HepG2 (cell line): ENCODE results near the gene DDN. TPM values are rescaled to one million over a fixed set of nuclear protein-coding genes. Genes with fewer than 3 reads are reported as not detected.

Source experiments
- ATAC-seq: fragments of 200-7000 bp; cut with Tn5 transposase; 3 replicates; pipeline ENCODE4 v1.9.1; 2020; ENCODE audit warnings: mild to moderate bottlenecking, moderate library complexity
- BruUV-seq: library from RNA; stranded (reverse); fragments of 400-500 nt; replicated peaks from 2 replicates; lab custom pipeline; 2021; lab: Mats Ljungman, UMichigan
- CTCF ChIA-PET: fragments of 300-600 bp; formaldehyde crosslinking; extraction: SDS; loops from one replicate; lab custom pipeline; 2021; ENCODE audit warnings: low total read pairs, inconsistent platforms, low intra/inter-chr PET ratio; lab: Yijun Ruan, JAX
- POLR2A ChIA-PET: fragments of 350-600 bp; sonication (Branson Sonifier 250); formaldehyde crosslinking; loops from one replicate; lab custom pipeline; 2020; ENCODE audit warnings: antibody characterized with exemption, inconsistent platforms; lab: Yijun Ruan, JAX
- DNase-seq: peaks from one replicate; pipeline ENCODE4 v3.0.0-alpha.2; 2015; ENCODE audit warnings: low spot score
- FAIRE-seq: peaks from 3 replicates; lab custom pipeline; 2011; peaks lifted over from hg19 to GRCh38; lab: Jason Lieb, UNC
- H2AFZ ChIP-seq: one replicate; pipeline ENCODE4 v1.6.1; 2011; ENCODE audit warnings: low read length, inconsistent platforms
- H3K27ac ChIP-seq: fragments of 300-600 bp; 3 replicates; pipeline ENCODE4 v1.8.0; 2011; ENCODE audit warnings: mixed run types, mild to moderate bottlenecking, mixed read lengths, low read length, inconsistent platforms; ENCODE audit not compliant: insufficient read depth; ENCODE audit errors: extremely low read length
- H3K27me3 ChIP-seq, 2 experiments: fragments of 200-600 bp in 1 of 2; 2 replicates in 1 of 2; 3 replicates in 1 of 2; pipeline versions ENCODE4 v1.6.0 to v1.8.0; 2011; ENCODE audit warnings: low read length in 2 of 2, mild to moderate bottlenecking in 2 of 2, moderate library complexity in 2 of 2, inconsistent platforms in 1 of 2; ENCODE audit not compliant: insufficient read depth in 2 of 2, control insufficient read depth in 1 of 2
- H3K36me3 ChIP-seq, 2 experiments: fragments of 200-600 bp in 1 of 2; replicated peaks in 1 of 2; 2 replicates in 1 of 2; 3 replicates in 1 of 2; pipeline versions ENCODE4 v1.5.1 to v1.8.0; 2011; ENCODE audit warnings: low read length in 2 of 2, inconsistent platforms in 1 of 2; ENCODE audit not compliant: insufficient read depth in 2 of 2, control insufficient read depth in 1 of 2
- H3K4me1 ChIP-seq: 2 replicates; pipeline ENCODE4 v1.5.1; 2012; ENCODE audit warnings: low read length, inconsistent platforms; ENCODE audit not compliant: insufficient read depth
- H3K4me2 ChIP-seq: 2 replicates; pipeline ENCODE4 v1.6.0; 2011; ENCODE audit warnings: low read depth, low read length, inconsistent platforms
- H3K4me3 ChIP-seq, 3 experiments: fragments of 200-600 bp in 1 of 3; sonication (generic), shearing (Covaris generic) in 1 of 3; replicated peaks in 1 of 3; 2 replicates each; pipeline ENCODE4 v1.5.1; 2011 to 2016; ENCODE audit warnings: low read length in 3 of 3, inconsistent platforms in 2 of 3, low read depth in 2 of 3, mild to moderate bottlenecking in 2 of 3, control low read depth in 1 of 3, mixed read lengths in 1 of 3; ENCODE audit not compliant: insufficient read depth in 1 of 3
- H3K79me2 ChIP-seq: one replicate; pipeline ENCODE4 v1.6.1; 2011; ENCODE audit warnings: low read length, inconsistent platforms; ENCODE audit not compliant: insufficient read depth
- H3K9ac ChIP-seq: 2 replicates; pipeline ENCODE4 v1.6.0; 2011; ENCODE audit warnings: mild to moderate bottlenecking, low read depth, low read length, inconsistent platforms; ENCODE audit not compliant: insufficient read depth
- H3K9me3 ChIP-seq: 2 replicates; pipeline ENCODE4 v1.5.1; 2012; ENCODE audit warnings: mild to moderate bottlenecking, low read length
- H4K20me1 ChIP-seq: 2 replicates; pipeline ENCODE4 v1.6.0; 2011; ENCODE audit warnings: inconsistent platforms, mild to moderate bottlenecking, low read length, moderate library complexity; ENCODE audit not compliant: insufficient read depth
- CHD4 ChIP-seq: fragments of 200-600 bp; sonication (generic); IDR thresholded peaks from 2 replicates; pipeline ENCODE4 v1.7.0; 2017; ENCODE audit warnings: mild to moderate bottlenecking, low read length, borderline replicate concordance
- DNMT1 ChIP-seq: sonication (generic); formaldehyde crosslinking; IDR thresholded peaks from 2 replicates; pipeline ENCODE4 v1.5.1; 2020; ENCODE audit warnings: mild to moderate bottlenecking, missing genetic modification reagents
- MED1 ChIP-seq: sonication (generic); formaldehyde crosslinking; IDR thresholded peaks from 2 replicates; pipeline ENCODE4 v1.4.0; 2020; ENCODE audit warnings: missing genetic modification reagents
- PITX1 ChIP-seq: sonication (generic); formaldehyde crosslinking; IDR thresholded peaks from 2 replicates; pipeline ENCODE4 v1.5.1; 2020; ENCODE audit warnings: mild to moderate bottlenecking, missing genetic modification reagents
- RAD21 ChIP-seq: fragments of 450-650 bp; formaldehyde crosslinking; IDR thresholded peaks from 2 replicates; pipeline ENCODE4 v1.5.0; 2020; ENCODE audit warnings: mild to moderate bottlenecking
- SMC3 ChIP-seq: IDR thresholded peaks from 2 replicates; pipeline ENCODE4 v1.6.1; 2011; ENCODE audit warnings: low read length, improper control_type of control experiment
- ZNF687 ChIP-seq: sonication (generic); formaldehyde crosslinking; IDR thresholded peaks from 2 replicates; pipeline ENCODE4 v1.5.1; 2020; ENCODE audit warnings: mild to moderate bottlenecking, missing genetic modification reagents, moderate library complexity
- WGBS: methylation state at CpG from one replicate; pipeline ENCODE4 v1.1.6; 2017; ENCODE audit warnings: low lambda C conversion rate; 5-methylcytosine and 5-hydroxymethylcytosine counted together
- in situ Hi-C: cut with HindIII; loops from 2 replicates; pipeline ENCODE4 v1.10.0; 2017; ENCODE audit warnings: low pct_unique_long_range_greater_than_20kb; ENCODE audit not compliant: extremely low pct_ligation_motif_present
- intact Hi-C: fragments of 100-400 bp; cut with micrococcal nuclease; formaldehyde crosslinking; loops from one replicate; pipeline ENCODE4 v1.10.0; 2022; ENCODE audit not compliant: unreplicated experiment
- polyA plus RNA-seq, 8 experiments: library from polyadenylated mRNA; depleted of rRNA in 3 of 8; stranded (reverse) in 7 of 8; unstranded in 1 of 8; fragments of >200 nt; fragmentation: Illumina TruSeq in 4 of 8; extraction: Trizol in 4 of 8; gene quantifications; 2 replicates each; pipeline versions ENCODE4 v1.2.1 to v1.2.3, GENCODE V29; 2011 to 2016; ENCODE audit warnings: low read depth in 4 of 8, missing spikeins in 1 of 8, mixed read lengths in 1 of 8; ENCODE audit not compliant: insufficient read depth in 1 of 8
- total RNA-seq, 5 experiments: library from RNA; depleted of rRNA; stranded (reverse); fragments of >200 nt; fragmentation: Illumina TruSeq; extraction: Trizol; gene quantifications; 2 replicates each; pipeline ENCODE4 v1.2.3, GENCODE V29; 2016; ENCODE audit warnings: low read depth in 1 of 5

Gene DDN
- total and polyA plus RNA-seq, 2 of the 13 experiments (the other 11 are each of a cell fraction or from before 2014, with no cell fraction given): 0.24 to 0.53 TPM

DNA sequence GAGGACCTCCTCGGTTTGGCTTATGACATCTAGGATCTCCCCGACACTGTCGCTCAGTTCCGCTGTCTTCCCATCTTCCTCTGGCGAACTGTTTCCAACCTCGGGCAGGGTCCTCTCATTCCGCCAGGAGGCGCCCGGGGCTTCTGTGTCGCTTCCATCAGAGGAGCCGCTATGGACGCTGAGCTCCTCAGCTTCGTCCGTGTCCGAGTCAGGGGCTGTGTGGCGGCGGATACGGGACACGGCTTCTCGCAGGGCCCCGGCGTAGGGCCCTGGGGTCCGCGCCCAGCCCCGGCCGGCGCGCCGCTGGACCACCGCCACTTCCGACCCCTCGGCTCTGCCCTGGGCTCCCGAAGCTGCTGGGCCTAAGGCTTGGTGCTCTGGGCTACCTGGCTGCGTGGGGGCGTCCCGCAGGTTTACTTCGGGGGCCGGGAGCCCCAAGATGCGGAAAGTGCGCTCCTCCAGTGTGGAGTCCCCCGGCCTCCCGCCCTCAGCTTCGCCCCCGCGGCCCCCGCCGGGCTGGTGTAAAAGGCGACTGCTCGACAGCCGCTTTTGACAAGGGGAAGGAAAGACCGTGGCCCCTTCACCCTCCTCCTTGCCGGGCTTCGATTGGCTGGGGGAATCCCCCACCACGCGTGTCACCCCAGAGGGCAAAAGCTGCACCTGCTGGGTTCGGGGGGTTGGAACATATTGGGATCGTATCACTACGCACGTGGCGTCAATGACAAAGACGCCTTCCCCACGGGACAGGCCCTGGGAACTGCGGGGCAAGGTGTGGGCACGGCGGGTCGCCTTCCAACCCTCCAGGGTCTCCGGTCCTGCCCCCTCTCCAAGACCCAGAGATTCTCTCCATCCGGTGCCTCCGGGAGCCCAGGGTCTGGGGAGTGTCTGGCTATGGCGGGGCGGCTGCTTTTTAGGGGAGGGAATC is 2.1 kb downstream of the DDN start (continued):
- TF ChIP-seq ZNF687 (peak; percentile 68), MED1 (CRISPR knock-in tag) (peak; percentile 36; the same call in 1 of the 2 replicates), DNMT1 (CRISPR knock-in tag) (no peak)

DNA sequence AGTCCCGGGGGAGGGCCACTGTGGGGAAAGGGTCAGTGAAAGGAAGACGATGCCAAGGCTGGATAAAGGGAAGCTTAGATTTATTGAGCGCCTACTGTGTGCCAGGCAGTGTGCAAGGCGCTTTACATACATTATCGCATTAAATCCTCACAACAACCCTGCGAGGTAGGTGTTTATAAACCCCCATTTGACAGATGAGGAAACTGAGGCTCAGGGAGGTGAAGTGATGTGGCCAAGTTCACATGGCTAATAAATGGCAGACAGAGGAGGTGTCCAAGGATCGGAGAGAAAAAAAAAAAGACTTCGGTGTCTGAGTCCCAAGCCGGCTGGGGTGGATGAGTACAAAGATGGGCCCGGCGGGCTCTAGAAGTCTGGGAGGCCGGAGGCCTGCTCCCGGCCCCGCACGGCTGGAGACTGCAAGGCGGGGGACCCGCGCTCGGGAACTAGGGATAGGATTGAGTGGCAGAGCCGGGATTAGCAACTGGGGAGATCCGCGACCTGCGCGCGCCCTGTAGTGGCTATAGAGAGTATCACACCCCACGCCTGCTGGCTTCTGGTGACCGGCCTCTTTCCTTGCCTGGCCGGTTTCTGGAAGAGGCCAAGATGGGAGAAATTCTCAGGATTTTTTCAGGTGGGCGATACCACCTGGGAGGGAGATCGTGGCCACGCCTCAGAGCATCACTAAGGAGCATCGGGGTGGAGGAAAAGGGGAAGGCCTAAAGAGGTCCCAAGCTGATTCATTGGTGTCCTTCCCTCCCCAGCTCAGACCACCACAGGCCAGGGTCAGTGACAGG is 3.9 kb downstream of the DDN start:
- WGBS: 15% methylated on average over 25 of the region's 32 CpGs
- ATAC-seq: peak; percentile 69
- intact Hi-C loops: loop anchor here (5.0 kb wide), 1 partner anchor 572 kb away; the partner anchor contains the start of gene MCRS1
- peak; percentile 63 for FAIRE-seq
- no peaks in the 10 kb centered on the region for H3K79me2 ChIP-seq
- peaks cover 60% of the 10 kb centered on the region for H3K4me1 ChIP-seq
- no peaks in the 10 kb centered on the region for H3K36me3 ChIP-seq
- peak overlapping the region; percentile 54 for H3K4me2 ChIP-seq
- H3K27ac ChIP-seq: no peak overlapping the region
- peak; percentile 67 for DNase-seq
- POLR2A ChIA-PET: no interaction called here
- H4K20me1 ChIP-seq: no peaks in the 10 kb centered on the region; the same call in 1 of the 2 replicates
- peak overlapping the region in 1 of 3 experiments; percentile 37; a peak in 1 of 6 replicates for H3K4me3 ChIP-seq
- BruUV-seq: no TSS peak
- peaks cover 10 to 52% of the 10 kb centered on the region in 2 experiments; a peak in 4 of 5 replicates for H3K27me3 ChIP-seq
- H2AFZ ChIP-seq: no peak overlapping the region
- H3K9ac ChIP-seq: no peak overlapping the region
- no peaks in the 10 kb centered on the region for H3K9me3 ChIP-seq
- CTCF ChIA-PET: interaction anchor here (0.6 to 3.7 kb wide), 6 partner anchors 15 to 61 kb away, joined by 3 to 15 read pairs (median 4); partner anchors contain the start of genes PRKAG1 and WNT1
- in situ Hi-C loops: no loop called here
- 0 out of 2 replicates have a peak, but pooled peaks have one; percentile 4 for TF ChIP-seq SMC3
- peak; percentile 96 for TF ChIP-seq PITX1 (CRISPR knock-in tag)
- TF ChIP-seq CHD4: 0 out of 2 replicates have a peak, but pooled peaks have one; percentile 30
- TF ChIP-seq RAD21 (CRISPR knock-in tag): peak; percentile 69
